GM12891 (cell line): ENCODE measurements around the gene SERF2.

Experiments
- PAX5 ChIP-seq: IDR thresholded peaks from 2 replicates; pipeline ENCODE4 v1.6.1; 2011; ENCODE audit warnings: low read length, moderate library complexity, mild to moderate bottlenecking; ENCODE audit not compliant: insufficient read depth, severe bottlenecking
- POLR2A ChIP-seq: IDR thresholded peaks from 2 replicates; pipeline ENCODE4 v1.6.1; 2011; ENCODE audit warnings: low read depth, low read length, control low read depth
- POU2F2 ChIP-seq: IDR thresholded peaks from 2 replicates; pipeline ENCODE4 v1.6.1; 2011; ENCODE audit warnings: low read depth, mild to moderate bottlenecking, control low read depth, low read length, moderate library complexity
- TAF1 ChIP-seq: IDR thresholded peaks from 2 replicates; pipeline ENCODE4 v1.6.1; 2011; ENCODE audit warnings: low read depth, low read length, control low read depth

GRCh38 chr15:43800286-43801141 lies 8.4 kb downstream of the SERF2 start, which contains the start of gene HYPK:
- TF ChIP-seq TAF1 = peak; percentile 87; the same call in 1 of the 2 replicates
- no peak for TF ChIP-seq PAX5
- TF ChIP-seq POLR2A = peak; percentile 90
- peak; percentile 67 for TF ChIP-seq POU2F2
